Measurements from ENCODE around the gene ADTRP.

The ADTRP gene

GRCh38 chr6:11773581-11773980, 5.0 kb downstream of the ADTRP start:
- DNase-seq (ENCODE audit: low read depth in 1 of 2, low spot score in 1 of 2): no peak

GRCh38 chr6:11773013-11773412, 5.6 kb downstream of the ADTRP start:
- no peak for DNase-seq (ENCODE audit: low read depth in 1 of 2, low spot score in 1 of 2)

- DNase-seq (ENCODE audit: low read depth in 1 of 2, low spot score in 1 of 2): no peak
These were observed 6.3 kb downstream of the ADTRP start for GRCh38 chr6:11772109-11772825.

GRCh38 chr6:11771473-11772048, 7.0 kb downstream of the ADTRP start:
- DNase-seq (ENCODE audit: low read depth in 1 of 2, low spot score in 1 of 2): no peak

- DNase-seq (ENCODE audit: low read depth in 1 of 2, low spot score in 1 of 2): no peak
These were observed 7.8 kb downstream of the ADTRP start for GRCh38 chr6:11770546-11771466.

GRCh38 chr6:11769811-11770545, 8.6 kb downstream of the ADTRP start:
- no peak for DNase-seq (ENCODE audit: low read depth in 1 of 2, low spot score in 1 of 2)

GRCh38 chr6:11769244-11769643, 9.4 kb downstream of the ADTRP start:
- no peak for DNase-seq (ENCODE audit: low read depth in 1 of 2, low spot score in 1 of 2)

- DNase-seq (ENCODE audit: low read depth in 1 of 2, low spot score in 1 of 2): no peak
These were observed 10.4 kb downstream of the ADTRP start for GRCh38 chr6:11767978-11768756.

GRCh38 chr6:11767458-11767857, 11.1 kb downstream of the ADTRP start:
- DNase-seq (ENCODE audit: low read depth in 1 of 2, low spot score in 1 of 2): no peak

GRCh38 chr6:11766589-11767450, 11.8 kb downstream of the ADTRP start:
- DNase-seq (ENCODE audit: low read depth in 1 of 2, low spot score in 1 of 2): no peak

- no peak for DNase-seq (ENCODE audit: low read depth in 1 of 2, low spot score in 1 of 2)
These were observed 12.6 kb downstream of the ADTRP start for GRCh38 chr6:11766043-11766442.

GRCh38 chr6:11764250-11764604, 14.4 kb downstream of the ADTRP start:
- no peak for DNase-seq (ENCODE audit: low read depth in 1 of 2, low spot score in 1 of 2)

- no peak for DNase-seq (ENCODE audit: low read depth in 1 of 2, low spot score in 1 of 2)
These were observed 14.9 kb downstream of the ADTRP start for GRCh38 chr6:11763460-11764249.

- no peak for DNase-seq (ENCODE audit: low read depth in 1 of 2, low spot score in 1 of 2)
These were observed 15.7 kb downstream of the ADTRP start for GRCh38 chr6:11762794-11763459.

GRCh38 chr6:11761744-11762620, 16.6 kb downstream of the ADTRP start:
- no peak for DNase-seq (ENCODE audit: low read depth in 1 of 2, low spot score in 1 of 2)

GRCh38 chr6:11760015-11760473, 18.6 kb downstream of the ADTRP start:
- no peak for DNase-seq (ENCODE audit: low read depth in 1 of 2, low spot score in 1 of 2)

GRCh38 chr6:11758878-11759277, 19.7 kb downstream of the ADTRP start:
- DNase-seq (ENCODE audit: low read depth in 1 of 2, low spot score in 1 of 2): no peak
